PC-3 (cell line): ENCODE results near the gene AMPD3.

Source experiments
- EZH2 ChIP-seq: fragments of 300-600 bp; sonication (generic); IDR thresholded peaks from one replicate; pipeline ENCODE4 v1.6.1; 2017; ENCODE audit warnings: antibody characterized with exemption, mild to moderate bottlenecking, low read length; ENCODE audit not compliant: unreplicated experiment
- EZH2phosphoT487 ChIP-seq: fragments of 300-600 bp; sonication (generic); IDR thresholded peaks from 2 replicates; pipeline ENCODE4 v1.6.1; 2018; ENCODE audit warnings: mild to moderate bottlenecking, antibody characterized with exemption, low read length, borderline replicate concordance
- TF ChIP-seq, protein P1 (sequence below): fragments of 300-600 bp; sonication (generic); conservative IDR thresholded peaks from 2 replicates; pipeline ENCODE4 v1.5.1; 2017; ENCODE audit warnings: antibody characterized with exemption, low read depth, mild to moderate bottlenecking, low read length

DNA sequence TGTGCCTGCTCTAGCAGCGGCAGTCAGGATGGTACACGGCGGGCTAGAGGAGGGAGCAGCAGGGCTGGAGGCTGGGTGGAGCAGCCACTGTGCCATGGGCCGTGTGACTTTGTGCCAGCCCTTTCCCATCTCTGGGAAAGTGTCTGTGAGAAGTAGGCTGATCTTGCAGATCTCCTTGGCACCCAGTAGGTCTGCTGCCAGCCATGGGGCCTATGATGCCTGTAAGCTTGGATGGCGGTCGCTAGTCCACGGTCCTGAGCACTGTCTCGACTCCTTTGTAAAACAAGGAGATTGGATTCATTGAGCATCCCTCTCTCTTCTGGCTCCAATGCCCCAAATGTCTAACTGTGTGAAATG is 22.6 kb downstream of the AMPD3 start:
- TF ChIP-seq, protein P1, sequence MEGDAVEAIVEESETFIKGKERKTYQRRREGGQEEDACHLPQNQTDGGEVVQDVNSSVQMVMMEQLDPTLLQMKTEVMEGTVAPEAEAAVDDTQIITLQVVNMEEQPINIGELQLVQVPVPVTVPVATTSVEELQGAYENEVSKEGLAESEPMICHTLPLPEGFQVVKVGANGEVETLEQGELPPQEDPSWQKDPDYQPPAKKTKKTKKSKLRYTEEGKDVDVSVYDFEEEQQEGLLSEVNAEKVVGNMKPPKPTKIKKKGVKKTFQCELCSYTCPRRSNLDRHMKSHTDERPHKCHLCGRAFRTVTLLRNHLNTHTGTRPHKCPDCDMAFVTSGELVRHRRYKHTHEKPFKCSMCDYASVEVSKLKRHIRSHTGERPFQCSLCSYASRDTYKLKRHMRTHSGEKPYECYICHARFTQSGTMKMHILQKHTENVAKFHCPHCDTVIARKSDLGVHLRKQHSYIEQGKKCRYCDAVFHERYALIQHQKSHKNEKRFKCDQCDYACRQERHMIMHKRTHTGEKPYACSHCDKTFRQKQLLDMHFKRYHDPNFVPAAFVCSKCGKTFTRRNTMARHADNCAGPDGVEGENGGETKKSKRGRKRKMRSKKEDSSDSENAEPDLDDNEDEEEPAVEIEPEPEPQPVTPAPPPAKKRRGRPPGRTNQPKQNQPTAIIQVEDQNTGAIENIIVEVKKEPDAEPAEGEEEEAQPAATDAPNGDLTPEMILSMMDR: no peak
- TF ChIP-seq EZH2phosphoT487 (no peak), EZH2 (no peak)
